Glutamatergic neuron (in vitro differentiated cells): Measurements from ENCODE around the gene MICAL3. TPM values are rescaled to one million over a fixed set of nuclear protein-coding genes. Genes with fewer than 3 reads are reported as not detected.
A peak's percentile ranks its signal among the peaks of the same experiment; 100 is the strongest.

ENCODE experiments used
- DNase-seq: peaks from one replicate; pipeline ENCODE4 v3.0.0; 2022
- H3K27ac Mint-ChIP-seq: one replicate; pipeline ENCODE4 v1.8.0; 2020; ENCODE audit warnings: mild to moderate bottlenecking, mixed read lengths, inconsistent platforms; ENCODE audit not compliant: unreplicated experiment
- H3K27me3 Mint-ChIP-seq: one replicate; pipeline ENCODE4 v1.8.0; 2020; ENCODE audit warnings: mild to moderate bottlenecking, moderate library complexity, mixed read lengths, inconsistent platforms; ENCODE audit not compliant: unreplicated experiment
- H3K36me3 Mint-ChIP-seq: one replicate; pipeline ENCODE4 v1.8.0; 2020; ENCODE audit warnings: mild to moderate bottlenecking, mixed read lengths, inconsistent platforms; ENCODE audit not compliant: unreplicated experiment
- H3K4me1 Mint-ChIP-seq: one replicate; pipeline ENCODE4 v1.8.0; 2020; ENCODE audit warnings: mild to moderate bottlenecking, low read depth, mixed read lengths, inconsistent platforms; ENCODE audit not compliant: unreplicated experiment
- H3K4me3 Mint-ChIP-seq: one replicate; pipeline ENCODE4 v1.8.0; 2020; ENCODE audit warnings: mild to moderate bottlenecking, mixed read lengths, inconsistent platforms; ENCODE audit not compliant: unreplicated experiment
- H3K9me3 Mint-ChIP-seq: one replicate; pipeline ENCODE4 v1.8.0; 2020; ENCODE audit warnings: mild to moderate bottlenecking, moderate library complexity, mixed read lengths, inconsistent platforms; ENCODE audit not compliant: unreplicated experiment
- total RNA-seq: library from RNA; stranded (reverse); fragmentation: NEBNext Ultra II Directional; extraction: Animal tissue kit (Norgen Biotek cat#: 25700); gene quantifications from one replicate; pipeline ENCODE4 v1.2.1, GENCODE V29; 2021; ENCODE audit not compliant: unreplicated experiment
- TF ChIP-seq, protein P1 (sequence below): fragments of 200-600 bp; sonication (generic); IDR thresholded peaks from one replicate; pipeline ENCODE4 v1.5.0; 2021; ENCODE audit not compliant: partially characterized antibody, unreplicated experiment

MICAL3 gene
- total RNA-seq, 1 donor from 2014 or later: 132 TPM

DNA sequence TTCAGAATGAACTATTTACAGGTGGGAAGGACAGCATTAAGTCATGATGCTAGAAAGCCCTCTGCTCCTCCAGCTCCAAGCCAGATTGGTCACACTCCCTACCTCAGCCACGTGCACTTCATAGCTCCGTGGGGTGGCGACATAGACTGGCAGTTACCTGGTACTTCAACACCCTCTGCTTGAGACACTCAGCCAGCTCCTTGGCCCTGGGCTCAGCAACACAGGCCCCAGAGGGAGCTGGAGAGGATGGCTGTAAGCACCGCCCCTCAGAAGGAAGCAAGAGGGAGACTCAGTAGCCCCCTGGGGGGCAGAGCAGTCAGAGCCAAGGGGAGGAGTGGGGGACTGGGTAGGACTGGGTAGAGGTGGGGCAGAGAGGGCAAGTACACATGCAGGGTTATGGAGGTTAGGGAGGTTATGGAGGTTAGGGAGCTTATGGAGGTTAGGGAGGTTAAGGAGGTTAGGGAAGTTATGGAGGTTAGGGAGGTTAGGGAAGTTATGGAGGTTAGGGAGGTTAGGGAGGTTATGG, 148.0 kb downstream of the MICAL3 start:
- H3K4me3 Mint-ChIP-seq: no peak overlapping the region
- peaks cover 10% of the 10 kb centered on the region for H3K27me3 Mint-ChIP-seq
- peaks cover 11% of the 10 kb centered on the region for H3K36me3 Mint-ChIP-seq
- TF ChIP-seq, protein P1, sequence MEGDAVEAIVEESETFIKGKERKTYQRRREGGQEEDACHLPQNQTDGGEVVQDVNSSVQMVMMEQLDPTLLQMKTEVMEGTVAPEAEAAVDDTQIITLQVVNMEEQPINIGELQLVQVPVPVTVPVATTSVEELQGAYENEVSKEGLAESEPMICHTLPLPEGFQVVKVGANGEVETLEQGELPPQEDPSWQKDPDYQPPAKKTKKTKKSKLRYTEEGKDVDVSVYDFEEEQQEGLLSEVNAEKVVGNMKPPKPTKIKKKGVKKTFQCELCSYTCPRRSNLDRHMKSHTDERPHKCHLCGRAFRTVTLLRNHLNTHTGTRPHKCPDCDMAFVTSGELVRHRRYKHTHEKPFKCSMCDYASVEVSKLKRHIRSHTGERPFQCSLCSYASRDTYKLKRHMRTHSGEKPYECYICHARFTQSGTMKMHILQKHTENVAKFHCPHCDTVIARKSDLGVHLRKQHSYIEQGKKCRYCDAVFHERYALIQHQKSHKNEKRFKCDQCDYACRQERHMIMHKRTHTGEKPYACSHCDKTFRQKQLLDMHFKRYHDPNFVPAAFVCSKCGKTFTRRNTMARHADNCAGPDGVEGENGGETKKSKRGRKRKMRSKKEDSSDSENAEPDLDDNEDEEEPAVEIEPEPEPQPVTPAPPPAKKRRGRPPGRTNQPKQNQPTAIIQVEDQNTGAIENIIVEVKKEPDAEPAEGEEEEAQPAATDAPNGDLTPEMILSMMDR: no peak
- DNase-seq: no peak
- peaks cover 5% of the 10 kb centered on the region for H3K4me1 Mint-ChIP-seq
- no peak overlapping the region for H3K27ac Mint-ChIP-seq
- H3K9me3 Mint-ChIP-seq: peaks cover 8% of the 10 kb centered on the region

DNA sequence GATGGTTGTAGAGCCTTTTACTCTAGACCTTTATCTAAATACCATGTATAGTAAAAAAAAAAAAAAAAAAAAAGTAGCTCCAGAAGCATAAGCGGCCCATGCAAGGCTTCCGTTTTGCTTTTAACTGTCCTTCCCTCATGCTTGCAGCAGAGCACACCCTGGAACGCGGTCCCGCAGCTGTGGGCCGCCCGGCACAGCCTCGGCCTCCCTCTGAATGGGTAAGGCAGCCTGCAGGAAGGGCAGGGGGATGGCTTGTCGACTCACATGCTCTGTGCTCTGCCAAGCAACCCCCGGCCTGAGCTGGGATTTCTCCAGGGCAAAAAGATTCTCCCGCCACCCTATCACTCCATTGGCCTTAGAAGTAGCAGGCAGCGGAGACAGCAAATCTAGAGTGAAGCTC, 148.7 kb downstream of the MICAL3 start:
- Mint-ChIP-seq H3K4me3 (no peak overlapping the region), H3K27ac (no peak overlapping the region), H3K36me3 (peaks cover 11% of the 10 kb centered on the region), H3K27me3 (peaks cover 10% of the 10 kb centered on the region), H3K4me1 (peaks cover 5% of the 10 kb centered on the region), H3K9me3 (peaks cover 8% of the 10 kb centered on the region)
- DNase-seq: no peak
- TF ChIP-seq, protein P1: no peak

DNA sequence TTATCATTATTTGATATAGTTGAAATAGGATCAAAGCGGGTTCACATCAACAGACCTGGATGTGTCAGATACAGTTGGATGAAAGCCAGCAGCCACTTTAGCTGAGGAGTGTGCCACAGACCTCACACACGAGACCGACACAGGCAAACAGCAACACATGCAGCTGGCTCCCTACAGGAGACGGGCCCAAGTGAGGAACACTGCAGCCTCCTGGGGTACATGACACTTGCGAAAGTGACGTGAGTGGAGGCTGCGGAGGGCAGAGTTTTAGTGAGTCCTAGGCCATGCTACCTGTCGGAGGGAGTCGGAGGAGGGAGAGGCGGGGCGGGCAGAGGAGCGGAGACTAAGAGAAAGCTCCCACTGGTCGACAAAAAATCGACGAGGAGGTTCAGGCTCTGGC, 149.2 kb downstream of the MICAL3 start:
- H3K36me3 Mint-ChIP-seq: peaks cover 11% of the 10 kb centered on the region
- TF ChIP-seq, protein P1: no peak
- H3K27ac Mint-ChIP-seq: no peak overlapping the region
- no peak overlapping the region for H3K4me3 Mint-ChIP-seq
- peaks cover 8% of the 10 kb centered on the region for H3K9me3 Mint-ChIP-seq
- DNase-seq: no peak
- peaks cover 5% of the 10 kb centered on the region for H3K4me1 Mint-ChIP-seq
- peaks cover 12% of the 10 kb centered on the region for H3K27me3 Mint-ChIP-seq

DNA sequence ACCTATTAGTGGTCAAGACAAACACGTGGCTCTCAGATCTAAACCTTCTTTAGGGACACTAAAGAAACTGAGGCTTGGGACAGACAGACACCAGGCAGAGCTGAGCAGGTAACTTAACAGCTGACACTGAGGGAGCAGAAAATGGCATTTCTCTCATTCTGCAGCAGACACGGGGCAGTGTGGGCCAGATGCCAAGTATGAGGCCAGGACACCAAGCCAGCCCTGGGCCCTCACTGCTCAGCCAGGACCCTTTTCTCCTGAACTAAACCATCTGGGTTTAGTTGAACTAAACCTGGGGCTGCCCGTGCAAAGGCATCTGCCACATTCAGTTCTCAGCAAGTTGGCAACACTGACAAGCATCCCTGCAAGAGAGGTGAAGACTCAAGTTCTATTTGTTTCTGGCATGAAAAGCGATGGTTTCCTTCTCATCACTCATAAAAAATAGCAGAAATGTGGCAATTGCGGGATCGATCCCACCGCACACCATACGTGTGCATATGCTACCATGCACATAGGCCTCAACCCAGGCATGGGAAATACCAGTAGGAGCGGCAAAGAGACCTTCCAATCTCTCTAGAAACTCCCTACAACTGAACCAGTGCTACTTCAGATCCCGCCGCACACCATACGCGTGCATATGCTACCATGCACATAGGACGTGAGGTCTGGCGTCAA, 150.0 kb downstream of the MICAL3 start:
- no peak for DNase-seq
- peaks cover 3% of the 10 kb centered on the region for H3K4me1 Mint-ChIP-seq
- H3K4me3 Mint-ChIP-seq: no peak overlapping the region
- H3K36me3 Mint-ChIP-seq: peaks cover 8% of the 10 kb centered on the region
- TF ChIP-seq, protein P1: no peak
- peaks cover 8% of the 10 kb centered on the region for H3K9me3 Mint-ChIP-seq
- H3K27me3 Mint-ChIP-seq: peaks cover 14% of the 10 kb centered on the region
- H3K27ac Mint-ChIP-seq: peak overlapping the region; percentile 36

DNA sequence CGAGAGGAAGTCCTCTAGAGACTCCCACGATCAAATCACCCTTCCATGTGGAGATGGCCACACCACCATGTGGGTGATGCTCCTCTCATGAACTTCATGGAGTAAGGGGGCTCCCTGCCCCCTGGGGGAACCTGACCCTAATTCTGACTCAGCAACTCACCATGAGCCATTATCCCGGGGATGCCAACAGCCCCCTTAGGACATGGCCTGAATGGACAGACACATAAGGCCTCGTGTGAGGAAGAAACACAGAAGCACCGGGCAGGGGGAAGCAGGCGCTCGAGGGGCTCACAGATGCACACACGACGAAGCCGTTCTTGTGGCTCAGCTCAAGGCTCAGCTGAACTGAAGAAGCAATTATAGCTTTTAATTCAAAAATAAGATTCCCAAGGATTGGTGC, 150.6 kb downstream of the MICAL3 start:
- Mint-ChIP-seq H3K27ac (no peak overlapping the region), H3K36me3 (peaks cover 7% of the 10 kb centered on the region), H3K9me3 (peaks cover 8% of the 10 kb centered on the region), H3K27me3 (peaks cover 14% of the 10 kb centered on the region), H3K4me3 (no peak overlapping the region), H3K4me1 (peaks cover 1% of the 10 kb centered on the region)
- TF ChIP-seq, protein P1: no peak
- no peak for DNase-seq
